Hematopoietic multipotent progenitor cell treated with erythropoietin and hydrocortisone succinate and interleukin-3 and kit ligand, for 8 days (in vitro differentiated cells): Measurements from ENCODE around the gene UBE2V1.
"Not testable (repeated sequence)": the region's sequence is repeated elsewhere in the genome, so short reads cannot be mapped to it uniquely, and the experiment has no call there.

Experiments
- DNase-seq: peaks from one replicate; pipeline ENCODE4 v3.0.0-alpha.2; 2015

UBE2V1 gene

DNA sequence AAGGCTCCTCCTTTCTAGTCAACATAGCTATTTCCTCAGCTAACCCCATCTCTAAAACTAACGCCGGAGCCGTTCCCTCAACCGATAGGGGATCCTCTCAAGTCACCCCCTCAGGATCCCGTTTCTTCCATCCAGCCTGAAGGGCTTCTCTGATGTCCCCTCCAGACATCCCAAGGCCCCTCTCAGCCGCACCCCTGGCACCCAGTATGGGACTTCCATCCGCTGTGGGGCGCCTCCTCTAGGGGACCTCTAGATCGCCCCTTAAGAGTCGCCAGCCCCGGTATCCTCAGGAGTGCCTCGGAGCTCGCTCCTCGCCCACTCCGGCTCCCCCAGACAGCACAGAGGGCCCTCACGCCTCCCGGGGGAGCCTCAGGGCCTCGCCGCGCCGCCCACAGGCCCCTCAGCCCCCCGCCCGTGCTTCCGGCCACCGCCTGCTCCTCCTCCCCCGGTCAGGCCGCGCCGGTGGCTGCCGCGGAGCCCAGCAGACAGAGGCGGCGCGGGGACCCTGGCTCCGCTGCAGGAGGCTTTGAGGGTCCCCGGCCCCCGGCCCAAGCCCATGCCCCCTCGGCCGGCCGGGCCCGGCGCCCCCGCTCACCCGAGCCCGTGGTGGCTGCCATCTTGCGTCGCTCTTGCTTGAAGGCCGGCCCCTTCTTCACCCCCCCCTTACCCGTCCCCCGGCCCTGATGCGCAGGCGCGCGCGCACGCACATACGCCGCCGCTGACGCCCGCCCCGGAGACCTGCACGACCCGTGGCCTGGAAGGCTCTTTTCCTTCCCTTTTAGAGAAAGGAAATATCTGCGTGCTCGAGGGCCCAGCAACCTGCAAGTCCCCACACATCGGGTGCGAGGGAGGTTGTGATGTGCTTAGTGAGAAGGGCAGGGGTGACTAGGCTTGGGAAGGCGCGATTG is at the start of gene UBE2V1:
TSS of gene UBE2V1 (minus strand) at position 639 of the 908 bp plus-strand sequence. CDS start at position 617, 22 bp downstream.
- DNase-seq = peak; percentile 84

- DNase-seq = not testable (repeated sequence)
These were observed 48.5 kb upstream of the UBE2V1 start for GRCh38 chr20:50161494-50161893.

DNA sequence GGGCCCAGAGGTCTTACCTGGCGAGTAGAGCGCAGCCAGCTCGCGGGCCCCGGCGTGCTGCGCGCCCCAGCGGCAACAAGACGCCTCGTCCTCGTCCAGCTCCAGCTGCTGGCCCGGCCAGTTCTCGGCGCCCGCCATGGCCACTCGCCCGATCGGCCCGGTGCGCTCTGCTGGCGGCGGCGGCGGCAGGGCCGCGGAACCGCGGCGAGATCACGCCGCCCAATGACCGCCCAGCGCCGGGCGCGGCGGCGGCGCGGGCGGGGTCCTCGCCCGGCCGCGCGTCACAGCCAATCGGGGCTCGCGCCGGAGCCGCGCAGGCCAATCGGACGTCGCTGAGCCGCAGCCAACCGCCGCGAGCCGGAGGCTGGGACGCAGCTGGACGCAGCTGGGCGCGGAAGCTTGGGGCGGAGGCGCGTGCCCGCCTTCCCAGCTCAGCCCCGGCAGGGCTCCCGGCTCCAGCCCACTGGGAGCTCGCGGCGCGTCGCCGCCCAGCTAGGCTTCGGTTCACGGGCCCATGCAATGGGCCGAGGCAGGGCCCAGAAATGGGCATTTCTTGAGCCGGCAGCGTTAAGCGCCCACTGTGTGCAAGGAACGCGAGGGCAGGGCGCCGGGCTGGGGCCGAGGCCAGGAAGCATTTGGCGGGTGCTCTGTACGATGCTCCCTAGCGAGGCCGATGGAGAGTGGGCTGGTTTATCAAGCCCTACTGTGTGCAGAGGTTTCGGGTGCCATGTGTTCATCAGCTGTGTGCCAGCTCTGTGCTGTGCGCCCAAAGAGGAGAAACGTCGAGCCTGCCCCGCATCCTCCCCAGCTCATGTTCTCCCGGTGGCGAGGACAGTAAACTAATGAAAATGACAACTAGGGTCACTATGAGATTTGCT is 40.8 kb upstream of the UBE2V1 start, which contains the start of gene PEDS1:
TSS of gene PEDS1 (minus strand) at position 224 of the 878 bp plus-strand sequence. CDS start at position 138, 86 bp downstream.
- DNase-seq = peak; percentile 88

GRCh38 chr20:50153153-50153499 is 40.2 kb upstream of the UBE2V1 start:
- DNase-seq = no peak

DNA sequence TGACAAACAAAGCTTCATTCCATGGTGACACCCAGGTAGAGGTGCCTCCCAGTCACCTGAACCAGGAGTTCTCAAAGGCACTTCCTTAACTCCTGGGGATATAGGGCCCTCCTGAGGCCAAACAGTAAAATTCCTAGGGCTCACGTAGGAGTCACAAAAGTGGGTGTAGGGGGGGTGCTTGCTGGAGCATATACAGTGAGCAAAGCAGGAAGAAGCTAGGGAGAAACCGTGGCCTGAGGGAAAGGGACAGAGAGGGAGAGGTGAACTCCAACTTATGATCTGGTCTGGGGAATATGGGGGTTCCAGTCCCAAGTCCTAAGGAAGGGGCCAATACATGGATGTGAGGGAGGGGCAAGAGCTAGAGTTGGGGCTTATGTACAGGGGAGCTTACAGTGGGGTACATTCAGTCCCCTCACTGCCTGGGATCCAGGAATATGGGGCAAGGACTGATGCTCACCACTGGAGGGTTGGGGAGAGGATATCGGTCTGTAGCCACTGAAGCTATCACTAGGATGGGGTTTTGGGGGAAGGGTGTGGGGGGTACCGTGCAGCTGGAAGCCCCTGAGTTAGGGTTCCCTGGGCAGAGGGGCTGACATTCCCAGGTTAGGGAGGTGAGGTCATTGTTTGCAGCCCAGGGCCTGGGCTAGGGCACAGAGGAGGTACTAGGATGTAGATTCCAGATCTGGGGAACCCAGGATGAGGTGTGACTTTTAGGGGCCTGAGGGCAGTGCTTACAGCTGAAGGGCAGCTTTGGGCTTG is 39.6 kb upstream of the UBE2V1 start:
- DNase-seq = no peak

- peak; percentile 83 for DNase-seq
These were observed 38.2 kb upstream of the UBE2V1 start for GRCh38 chr20:50151034-50151743.

- no peak for DNase-seq
These were observed 36.7 kb upstream of the UBE2V1 start for GRCh38 chr20:50149481-50150254.

DNA sequence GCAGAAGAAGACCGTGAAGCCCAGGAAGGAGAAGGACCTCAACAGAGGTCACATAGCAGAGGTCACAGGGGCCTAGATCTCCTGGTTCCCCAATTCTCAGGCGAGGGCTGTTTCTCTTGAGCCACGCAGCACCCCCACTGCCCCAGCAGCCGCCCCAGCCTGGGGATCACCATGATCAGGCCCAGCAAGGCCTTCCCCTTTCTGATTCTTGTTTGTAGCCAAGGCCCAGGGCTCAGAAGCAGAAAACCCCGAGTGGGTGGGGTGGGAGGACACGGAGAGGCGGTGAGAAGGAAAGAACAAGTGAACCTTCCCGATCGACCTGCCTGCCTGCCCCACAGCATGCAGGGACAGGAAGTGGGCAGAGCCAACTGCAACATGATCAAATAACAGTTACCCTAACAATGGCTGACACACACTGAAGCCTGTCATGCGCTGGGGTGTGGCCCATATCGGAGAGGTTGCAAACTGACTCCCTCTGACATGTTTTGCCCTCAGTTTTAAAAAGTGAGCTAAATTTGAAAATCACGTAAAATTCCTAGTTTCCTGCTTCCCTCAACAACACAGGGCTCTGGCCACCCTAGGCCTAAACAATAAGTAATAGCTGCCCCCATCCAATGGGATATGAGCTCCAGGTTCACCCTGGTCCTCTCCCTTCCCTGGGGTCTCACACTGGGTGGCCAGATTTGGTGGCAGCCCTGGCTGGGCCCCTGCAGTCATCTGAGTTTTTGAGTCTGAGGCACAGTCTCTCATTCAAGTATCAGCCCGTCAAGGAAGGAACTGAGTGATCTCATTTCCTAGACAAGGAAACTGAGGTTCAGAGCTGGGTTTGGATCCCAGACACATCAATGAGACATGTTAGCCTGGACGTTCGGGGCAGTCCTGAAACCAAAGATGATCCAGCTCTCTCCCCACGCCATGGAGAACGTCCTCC is 34.0 kb upstream of the UBE2V1 start:
- peak; percentile 89 for DNase-seq

DNA sequence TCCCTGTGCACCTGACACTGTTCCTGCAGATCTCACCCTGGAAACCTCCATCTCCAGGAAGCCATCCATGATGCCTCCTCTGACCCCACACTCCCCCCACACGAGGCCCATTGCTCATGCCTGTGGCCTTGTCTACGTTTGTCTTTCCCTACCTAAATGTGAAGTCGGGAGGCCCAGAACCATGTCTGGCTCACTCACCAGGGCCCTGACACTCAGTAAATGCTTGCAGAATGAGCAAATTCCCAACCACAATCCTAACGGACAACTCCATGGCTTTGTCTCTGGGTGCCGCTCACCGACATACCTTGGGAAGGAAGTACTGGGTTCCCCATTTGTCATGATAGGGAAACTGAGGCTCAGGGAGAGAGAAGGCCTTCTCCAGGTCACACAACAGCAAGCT is 33.3 kb upstream of the UBE2V1 start:
- no peak for DNase-seq

DNA sequence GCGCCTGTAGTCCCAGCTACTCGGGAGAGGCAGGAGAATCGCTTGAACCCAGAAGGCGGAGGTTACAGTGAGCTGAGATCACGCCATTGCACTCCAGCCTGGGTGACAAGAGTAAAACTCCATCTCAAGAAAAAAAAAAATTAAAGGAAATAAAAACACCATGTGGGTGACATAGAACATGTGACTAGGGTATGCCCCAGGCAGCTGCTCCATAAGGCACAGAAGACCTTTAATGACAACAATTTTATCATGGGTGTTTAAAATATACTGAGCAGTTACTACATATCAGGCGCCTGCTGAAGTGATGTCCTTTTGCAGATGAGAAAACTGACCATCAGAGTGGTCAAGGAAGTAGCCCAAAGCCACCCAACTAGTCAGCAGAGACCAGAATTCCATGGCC is 32.6 kb upstream of the UBE2V1 start:
- no peak for DNase-seq

DNA sequence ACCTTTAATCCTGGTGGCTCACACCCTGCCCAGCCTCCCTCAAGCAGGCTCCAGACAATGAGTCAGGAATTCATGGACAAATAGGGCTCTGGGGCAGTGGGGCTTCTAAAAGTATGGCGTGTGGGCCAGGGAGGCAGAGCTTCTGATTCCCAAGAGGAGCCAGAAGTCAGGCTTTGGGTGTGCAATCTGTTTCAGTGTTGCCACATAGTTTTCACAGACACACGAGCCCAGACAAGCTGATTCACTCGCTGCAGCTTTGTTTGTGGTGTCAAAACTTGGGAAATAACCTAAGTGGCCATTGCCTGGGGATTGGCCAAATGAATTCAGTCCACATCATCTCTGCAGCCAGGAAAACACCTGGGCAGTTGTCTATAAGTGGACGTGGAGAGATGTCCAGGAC is 31.4 kb upstream of the UBE2V1 start:
- DNase-seq = no peak

DNA sequence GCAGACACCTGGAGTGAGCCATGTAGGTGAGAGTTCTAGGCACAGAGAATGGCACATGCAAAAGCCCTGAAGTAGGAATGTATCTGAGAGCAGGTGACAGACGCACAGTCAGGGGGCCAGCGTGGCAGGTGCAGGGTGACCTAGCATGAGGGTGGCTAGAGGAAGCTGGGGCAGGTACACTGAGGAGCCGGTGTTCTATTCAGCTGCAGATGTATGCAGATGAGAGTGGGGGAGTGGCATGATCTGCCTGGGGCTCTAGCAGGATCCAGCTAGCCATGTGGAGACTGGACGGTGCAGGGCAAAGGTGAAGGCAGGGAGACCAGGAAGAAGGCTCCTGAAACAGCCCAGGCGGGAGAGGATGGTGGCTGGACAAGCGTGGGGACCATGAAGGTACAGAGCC is 29.9 kb upstream of the UBE2V1 start:
- no peak for DNase-seq

- DNase-seq = no peak
These were observed 29.0 kb upstream of the UBE2V1 start for GRCh38 chr20:50141811-50142561.

DNA sequence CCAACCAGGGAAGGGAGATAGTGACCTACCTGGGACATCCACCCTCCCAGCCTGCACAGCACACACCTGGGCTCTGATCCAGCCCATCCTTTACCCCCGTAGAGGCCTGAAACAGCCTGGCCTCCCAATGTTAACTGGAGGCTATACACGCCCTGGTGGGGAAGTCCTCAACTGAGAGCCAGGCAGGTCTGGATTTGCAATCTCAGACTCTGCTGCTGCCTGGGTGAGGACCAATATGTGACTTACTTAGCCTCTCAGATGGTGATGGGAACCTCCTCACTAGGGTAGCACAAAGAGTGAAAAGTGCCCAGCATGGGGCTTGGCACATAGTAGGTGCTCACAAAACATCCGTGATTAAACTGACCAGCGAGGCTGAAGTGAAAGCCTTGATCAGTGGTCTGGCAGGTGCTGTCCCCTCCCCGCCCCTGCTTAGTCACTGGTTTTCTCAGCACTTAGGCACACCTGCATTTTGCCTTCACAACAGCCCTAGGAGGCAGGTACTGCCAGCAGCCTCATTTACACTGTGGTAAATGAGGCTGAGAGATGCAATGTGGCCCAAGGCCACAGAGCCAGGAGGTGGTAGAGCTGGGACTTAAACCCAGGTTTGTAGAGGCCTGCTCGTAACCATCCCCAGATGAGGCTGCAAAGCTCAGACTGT is 28.2 kb upstream of the UBE2V1 start:
- DNase-seq = no peak

DNA sequence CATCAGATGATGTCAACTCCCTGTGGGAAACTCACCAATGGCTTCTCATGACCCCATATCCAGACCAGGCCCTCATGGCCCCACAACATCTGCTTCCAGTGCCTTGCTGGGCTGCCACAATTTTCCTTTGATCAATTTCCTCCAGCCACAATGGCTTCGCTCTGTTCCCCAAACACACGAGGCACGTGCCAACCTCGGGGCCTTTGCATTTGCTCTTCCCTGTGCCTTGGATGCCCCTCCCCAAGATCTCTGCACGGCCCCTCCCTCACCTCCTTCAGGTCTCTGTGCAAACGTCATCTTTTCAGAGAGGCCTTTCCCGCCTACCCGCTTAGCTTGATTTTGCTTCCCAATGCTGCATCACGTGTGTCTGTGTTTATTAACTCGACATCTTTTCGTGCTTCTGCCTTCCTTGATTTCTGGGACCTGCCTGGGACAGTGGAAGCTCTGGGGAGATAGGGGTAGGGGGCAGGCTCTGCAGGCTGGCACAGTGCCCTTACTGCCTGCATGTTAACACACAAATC is 27.4 kb upstream of the UBE2V1 start:
- no peak for DNase-seq

- no peak for DNase-seq
These were observed 25.8 kb upstream of the UBE2V1 start for GRCh38 chr20:50138479-50139393.

DNA sequence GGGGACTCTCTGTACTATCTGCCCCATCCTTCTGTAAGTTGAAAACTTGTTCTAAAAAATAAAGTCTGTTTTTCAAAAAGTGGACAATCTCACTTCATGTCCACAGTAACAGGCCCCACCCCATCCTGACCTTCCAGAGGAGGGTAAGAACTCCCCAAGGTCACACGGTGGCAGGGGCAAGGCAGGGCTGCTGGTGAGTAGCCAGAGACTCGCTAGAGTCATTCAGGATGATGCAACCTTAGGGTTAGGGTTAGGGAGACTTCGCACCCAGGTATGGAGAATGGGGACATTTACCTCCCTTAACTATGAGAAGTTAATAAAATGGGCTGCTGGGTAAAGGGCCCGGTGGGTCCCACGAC is 25.1 kb upstream of the UBE2V1 start:
- DNase-seq = no peak

DNA sequence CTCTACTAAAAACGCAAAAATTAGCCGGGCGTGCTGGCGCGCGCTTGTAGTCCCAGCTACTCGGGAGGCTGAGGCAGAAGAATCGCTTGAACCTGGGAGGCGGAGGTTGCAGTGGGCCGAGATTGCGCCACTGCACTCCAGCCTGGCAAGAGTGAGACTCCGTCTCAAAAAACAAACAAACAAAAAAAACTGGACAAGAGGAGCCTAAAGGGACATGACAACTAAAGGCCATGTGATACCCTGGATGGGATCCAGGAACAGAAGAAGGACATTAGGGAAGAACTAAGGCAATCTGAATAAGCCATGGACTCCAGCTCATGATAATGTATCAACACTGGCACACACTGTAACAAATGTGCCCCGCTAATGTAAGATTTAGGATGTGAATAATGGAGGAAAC is 24.8 kb upstream of the UBE2V1 start:
- not testable (repeated sequence) for DNase-seq
